Liver (tissue), 9 donors: ENCODE data around the gene SNCAIP. TPM values are rescaled to one million over a fixed set of nuclear protein-coding genes. Genes with fewer than 3 reads are reported as not detected.

Experiments used
- DNase-seq: peaks from one replicate; pipeline ENCODE4 v3.0.0-alpha.2; 2017; ENCODE audit warnings: low spot score
- H3K27ac ChIP-seq, 2 donors: one replicate each; pipeline ENCODE4 v1.7.0; 2013; ENCODE audit warnings: inconsistent platforms in 2 of 2, low read length in 2 of 2, control low read depth in 1 of 2, low read depth in 1 of 2, mild to moderate bottlenecking in 1 of 2
- H3K27me3 ChIP-seq, 4 donors: one replicate each; pipeline versions ENCODE4 v1.6.1 to v1.7.0; 2013; ENCODE audit warnings: low read length in 3 of 4, inconsistent platforms in 1 of 4, mild to moderate bottlenecking in 1 of 4, moderate library complexity in 1 of 4; ENCODE audit not compliant: control insufficient read depth in 4 of 4, insufficient read depth in 4 of 4
- H3K36me3 ChIP-seq, 4 donors: one replicate each; pipeline versions ENCODE4 v1.6.1 to v1.7.0; 2013; ENCODE audit warnings: low read length in 3 of 4, mild to moderate bottlenecking in 3 of 4, low read depth in 1 of 4, moderate library complexity in 1 of 4; ENCODE audit not compliant: control insufficient read depth in 4 of 4, insufficient read depth in 3 of 4
- H3K4me1 ChIP-seq, 4 donors: one replicate each; pipeline versions ENCODE4 v1.6.1 to v1.7.0; 2013; ENCODE audit warnings: low read length in 3 of 4, mild to moderate bottlenecking in 3 of 4, moderate library complexity in 1 of 4; ENCODE audit not compliant: control insufficient read depth in 4 of 4, insufficient read depth in 4 of 4
- H3K4me3 ChIP-seq, 3 donors: one replicate each; pipeline versions ENCODE4 v1.6.1 to v1.7.0; 2013; ENCODE audit warnings: low read length in 3 of 3, control low read depth in 1 of 3, low read depth in 1 of 3, mild to moderate bottlenecking in 1 of 3
- H3K9ac ChIP-seq, 2 donors: one replicate each; pipeline ENCODE4 v1.7.0; 2013; ENCODE audit warnings: low read length in 2 of 2, mild to moderate bottlenecking in 2 of 2, moderate library complexity in 2 of 2, control low read depth in 1 of 2, low read depth in 1 of 2
- H3K9me3 ChIP-seq, 4 donors: one replicate each; pipeline versions ENCODE4 v1.6.1 to v1.7.0; 2013; ENCODE audit warnings: low read length in 3 of 4; ENCODE audit not compliant: control insufficient read depth in 4 of 4
- FOXA1 ChIP-seq: IDR thresholded peaks from 2 replicates; pipeline ENCODE4 v1.6.1; 2016; ENCODE audit warnings: antibody characterized with exemption
- FOXA2 ChIP-seq: IDR thresholded peaks from 2 replicates; pipeline ENCODE4 v1.6.1; 2016; ENCODE audit warnings: antibody characterized with exemption
- HNF4A ChIP-seq, 2 donors: conservative IDR thresholded peaks; 2 replicates each; pipeline ENCODE4 v1.6.1; 2016; ENCODE audit warnings: antibody characterized with exemption in 2 of 2, mild to moderate bottlenecking in 2 of 2
- HNF4G ChIP-seq: IDR thresholded peaks from 2 replicates; pipeline ENCODE4 v1.6.1; 2016; ENCODE audit warnings: antibody characterized with exemption
- JUND ChIP-seq, 2 donors: IDR thresholded peaks; 2 replicates each; pipeline ENCODE4 v1.6.1; 2016; ENCODE audit warnings: antibody characterized with exemption in 2 of 2
- NR2F2 ChIP-seq: IDR thresholded peaks from 2 replicates; pipeline ENCODE4 v1.6.1; 2016; ENCODE audit warnings: antibody characterized with exemption
- SP1 ChIP-seq: IDR thresholded peaks from 2 replicates; pipeline ENCODE4 v1.6.1; 2018; ENCODE audit warnings: antibody characterized with exemption, mild to moderate bottlenecking
- TAF1 ChIP-seq: conservative IDR thresholded peaks from 2 replicates; pipeline ENCODE4 v1.6.1; 2016; ENCODE audit warnings: antibody characterized with exemption, mild to moderate bottlenecking
- YY1 ChIP-seq: IDR thresholded peaks from 2 replicates; pipeline ENCODE4 v1.6.1; 2016; ENCODE audit warnings: antibody characterized with exemption, mild to moderate bottlenecking
- ZBTB33 ChIP-seq: IDR thresholded peaks from 2 replicates; pipeline ENCODE4 v1.6.1; 2016; ENCODE audit warnings: antibody characterized with exemption
- WGBS: extraction: QIAGEN DNeasy Blood & Tissue Kit; methylation state at CpG from one replicate; pipeline ENCODE4 v1.1.7; 2013; 5-methylcytosine and 5-hydroxymethylcytosine counted together
- polyA plus RNA-seq, 2 donors: library from polyadenylated mRNA; stranded (reverse) in 1 of 2; unstranded in 1 of 2; fragments of 200-250 nt in 1 of 2; fragments of >200 nt in 1 of 2; fragmentation: Nextera tagmentation in 1 of 2; extraction: Ambion mirVana in 1 of 2; gene quantifications; one replicate each; pipeline versions ENCODE4 v1.2.1 to v1.2.3, GENCODE V29; 2013 to 2015
- total RNA-seq, 2 donors: library from RNA; depleted of rRNA; stranded (reverse); fragments of >200 nt; gene quantifications; one replicate each; pipeline ENCODE4 v1.2.3, GENCODE V29; 2014
- TF ChIP-seq, protein P1 (sequence below): fragments of 150-350 bp; IDR thresholded peaks from 2 replicates; pipeline ENCODE4 v1.5.1; 2017; ENCODE audit warnings: improper control_type of control experiment, low read depth, low read length; ENCODE audit not compliant: missing input control
- TF ChIP-seq, protein P2 (sequence below): IDR thresholded peaks from 2 replicates; pipeline ENCODE4 v1.6.1; 2016; ENCODE audit warnings: antibody characterized with exemption, mild to moderate bottlenecking
- TF ChIP-seq, protein P3 (sequence below): IDR thresholded peaks from 2 replicates; pipeline ENCODE4 v1.6.1; 2016; ENCODE audit warnings: antibody characterized with exemption
- TF ChIP-seq, protein P4 (sequence below): IDR thresholded peaks from 2 replicates; pipeline ENCODE4 v1.6.1; 2016; ENCODE audit warnings: antibody characterized with exemption
- donor health status: healthy.
- donor health status: healthy.
- donor health status: healthy.
- donor health status: healthy.
- donor health status: healthy.

The SNCAIP gene
- total and polyA plus RNA-seq, 4 donors, result 0.17 to 2.1 (median 0.74) TPM

DNA sequence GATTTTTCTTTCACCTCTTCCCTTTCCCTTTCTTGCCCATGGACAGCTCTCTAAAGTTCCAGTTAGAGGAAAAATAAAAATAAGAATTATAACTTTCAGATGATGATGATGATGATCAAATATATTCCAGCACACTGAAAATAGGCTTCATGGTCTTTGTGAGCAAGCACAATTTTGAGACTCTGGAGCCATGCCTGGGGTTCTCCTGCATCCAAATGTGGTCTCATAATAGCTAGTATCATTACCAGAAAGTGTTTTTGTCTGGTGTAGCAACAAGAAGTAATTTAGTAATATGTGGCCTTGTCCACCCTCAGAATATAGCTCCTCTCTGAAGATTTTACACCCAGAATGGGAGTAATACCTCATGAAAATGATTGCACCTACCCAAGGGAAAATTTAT, 150.4 kb downstream of the SNCAIP start:
- no peak overlapping the region for H3K9ac ChIP-seq
- no peak overlapping the region for H3K4me3 ChIP-seq
- H3K36me3 ChIP-seq, result peaks cover 0 to 2% (median under 1%) of the 10 kb centered on the region in 4 donors
- DNase-seq, result no peak
- H3K27me3 ChIP-seq, result no peaks in the 10 kb centered on the region
- TF ChIP-seq FOXA1 (no peak), HNF4G (no peak)
- H3K9me3 ChIP-seq, result no peaks in the 10 kb centered on the region
- H3K27ac ChIP-seq, result no peak overlapping the region
- no peaks in the 10 kb centered on the region for H3K4me1 ChIP-seq

DNA sequence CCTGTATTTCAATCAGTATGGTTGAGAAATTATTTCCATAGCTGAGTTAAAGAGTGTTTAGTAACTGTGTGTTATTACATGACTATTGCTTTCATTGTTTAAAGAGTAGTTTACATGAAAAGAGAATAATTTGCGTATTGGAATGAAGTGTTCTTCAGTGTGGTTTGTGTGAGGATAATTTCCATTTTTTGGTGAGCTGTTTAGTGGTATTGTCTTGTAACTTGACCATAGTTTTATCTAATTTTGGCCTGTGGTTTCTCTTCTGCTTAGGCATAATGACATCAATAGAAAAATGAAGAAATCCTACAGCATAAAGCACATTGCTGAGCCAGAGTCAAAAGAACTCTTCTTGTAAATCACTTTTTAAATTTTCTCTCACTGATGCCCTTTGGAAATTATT, 151.2 kb downstream of the SNCAIP start:
- H3K27ac ChIP-seq, result no peak overlapping the region
- TF ChIP-seq TAF1, result no peak
- TF ChIP-seq HNF4A (conservative IDR thresholded peaks at IDR 0.05), result no peak
- TF ChIP-seq ZBTB33, result no peak
- TF ChIP-seq, protein P1, sequence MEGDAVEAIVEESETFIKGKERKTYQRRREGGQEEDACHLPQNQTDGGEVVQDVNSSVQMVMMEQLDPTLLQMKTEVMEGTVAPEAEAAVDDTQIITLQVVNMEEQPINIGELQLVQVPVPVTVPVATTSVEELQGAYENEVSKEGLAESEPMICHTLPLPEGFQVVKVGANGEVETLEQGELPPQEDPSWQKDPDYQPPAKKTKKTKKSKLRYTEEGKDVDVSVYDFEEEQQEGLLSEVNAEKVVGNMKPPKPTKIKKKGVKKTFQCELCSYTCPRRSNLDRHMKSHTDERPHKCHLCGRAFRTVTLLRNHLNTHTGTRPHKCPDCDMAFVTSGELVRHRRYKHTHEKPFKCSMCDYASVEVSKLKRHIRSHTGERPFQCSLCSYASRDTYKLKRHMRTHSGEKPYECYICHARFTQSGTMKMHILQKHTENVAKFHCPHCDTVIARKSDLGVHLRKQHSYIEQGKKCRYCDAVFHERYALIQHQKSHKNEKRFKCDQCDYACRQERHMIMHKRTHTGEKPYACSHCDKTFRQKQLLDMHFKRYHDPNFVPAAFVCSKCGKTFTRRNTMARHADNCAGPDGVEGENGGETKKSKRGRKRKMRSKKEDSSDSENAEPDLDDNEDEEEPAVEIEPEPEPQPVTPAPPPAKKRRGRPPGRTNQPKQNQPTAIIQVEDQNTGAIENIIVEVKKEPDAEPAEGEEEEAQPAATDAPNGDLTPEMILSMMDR, result no peak
- TF ChIP-seq YY1, result no peak
- TF ChIP-seq, protein P2, sequence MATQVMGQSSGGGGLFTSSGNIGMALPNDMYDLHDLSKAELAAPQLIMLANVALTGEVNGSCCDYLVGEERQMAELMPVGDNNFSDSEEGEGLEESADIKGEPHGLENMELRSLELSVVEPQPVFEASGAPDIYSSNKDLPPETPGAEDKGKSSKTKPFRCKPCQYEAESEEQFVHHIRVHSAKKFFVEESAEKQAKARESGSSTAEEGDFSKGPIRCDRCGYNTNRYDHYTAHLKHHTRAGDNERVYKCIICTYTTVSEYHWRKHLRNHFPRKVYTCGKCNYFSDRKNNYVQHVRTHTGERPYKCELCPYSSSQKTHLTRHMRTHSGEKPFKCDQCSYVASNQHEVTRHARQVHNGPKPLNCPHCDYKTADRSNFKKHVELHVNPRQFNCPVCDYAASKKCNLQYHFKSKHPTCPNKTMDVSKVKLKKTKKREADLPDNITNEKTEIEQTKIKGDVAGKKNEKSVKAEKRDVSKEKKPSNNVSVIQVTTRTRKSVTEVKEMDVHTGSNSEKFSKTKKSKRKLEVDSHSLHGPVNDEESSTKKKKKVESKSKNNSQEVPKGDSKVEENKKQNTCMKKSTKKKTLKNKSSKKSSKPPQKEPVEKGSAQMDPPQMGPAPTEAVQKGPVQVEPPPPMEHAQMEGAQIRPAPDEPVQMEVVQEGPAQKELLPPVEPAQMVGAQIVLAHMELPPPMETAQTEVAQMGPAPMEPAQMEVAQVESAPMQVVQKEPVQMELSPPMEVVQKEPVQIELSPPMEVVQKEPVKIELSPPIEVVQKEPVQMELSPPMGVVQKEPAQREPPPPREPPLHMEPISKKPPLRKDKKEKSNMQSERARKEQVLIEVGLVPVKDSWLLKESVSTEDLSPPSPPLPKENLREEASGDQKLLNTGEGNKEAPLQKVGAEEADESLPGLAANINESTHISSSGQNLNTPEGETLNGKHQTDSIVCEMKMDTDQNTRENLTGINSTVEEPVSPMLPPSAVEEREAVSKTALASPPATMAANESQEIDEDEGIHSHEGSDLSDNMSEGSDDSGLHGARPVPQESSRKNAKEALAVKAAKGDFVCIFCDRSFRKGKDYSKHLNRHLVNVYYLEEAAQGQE, result no peak
- TF ChIP-seq NR2F2, result no peak
- no peak for TF ChIP-seq SP1
- TF ChIP-seq HNF4G, result no peak
- no peak for TF ChIP-seq FOXA1
- TF ChIP-seq, protein P3, sequence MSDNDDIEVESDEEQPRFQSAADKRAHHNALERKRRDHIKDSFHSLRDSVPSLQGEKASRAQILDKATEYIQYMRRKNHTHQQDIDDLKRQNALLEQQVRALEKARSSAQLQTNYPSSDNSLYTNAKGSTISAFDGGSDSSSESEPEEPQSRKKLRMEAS, result no peak
- no peak overlapping the region for H3K4me3 ChIP-seq
- no peaks in the 10 kb centered on the region for H3K4me1 ChIP-seq
- WGBS, result 91% methylated on average over 1 of the region's 1 CpG
- peaks cover 0 to 4% (median 1%) of the 10 kb centered on the region in 4 donors for H3K36me3 ChIP-seq
- H3K9me3 ChIP-seq, result no peaks in the 10 kb centered on the region
- no peak for DNase-seq
- no peaks in the 10 kb centered on the region for H3K27me3 ChIP-seq
- no peak overlapping the region for H3K9ac ChIP-seq

DNA sequence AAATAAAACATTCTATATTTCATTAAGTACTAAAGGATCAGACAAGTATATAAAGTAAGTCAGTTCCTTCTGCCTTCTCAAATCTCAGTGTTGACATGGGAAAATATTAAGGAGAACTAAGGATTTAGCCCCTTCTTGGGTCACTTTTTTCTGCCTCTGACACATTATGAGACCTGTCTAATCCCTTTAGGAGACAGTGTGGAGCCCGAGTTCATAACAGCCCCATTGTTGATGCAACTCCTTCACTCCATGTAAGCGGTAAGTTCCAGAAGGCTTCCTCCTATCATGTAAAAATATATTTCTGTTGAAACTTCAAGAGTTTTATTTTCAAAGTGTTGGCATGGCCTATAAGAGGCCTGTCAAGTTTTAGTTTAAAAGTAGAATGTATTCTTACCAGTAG, 152.2 kb downstream of the SNCAIP start:
- H3K9me3 ChIP-seq, result no peaks in the 10 kb centered on the region
- no peak overlapping the region for H3K9ac ChIP-seq
- H3K4me1 ChIP-seq, result peaks cover 0 to under 1% (median 0%) of the 10 kb centered on the region in 4 donors
- H3K27me3 ChIP-seq, result no peaks in the 10 kb centered on the region
- WGBS, result 92% methylated on average over 2 of the region's 2 CpGs
- no peak overlapping the region for H3K27ac ChIP-seq
- peaks cover 0 to 5% (median 2%) of the 10 kb centered on the region in 4 donors for H3K36me3 ChIP-seq
- DNase-seq, result no peak
- H3K4me3 ChIP-seq, result no peak overlapping the region
- TF ChIP-seq ZBTB33 (no peak), JUND (IDR thresholded peaks at IDR 0.05) (no peak), NR2F2 (no peak), FOXA2 (no peak)
- TF ChIP-seq, protein P3, result no peak
- TF ChIP-seq, protein P4, sequence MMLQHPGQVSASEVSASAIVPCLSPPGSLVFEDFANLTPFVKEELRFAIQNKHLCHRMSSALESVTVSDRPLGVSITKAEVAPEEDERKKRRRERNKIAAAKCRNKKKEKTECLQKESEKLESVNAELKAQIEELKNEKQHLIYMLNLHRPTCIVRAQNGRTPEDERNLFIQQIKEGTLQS, result no peak
- TF ChIP-seq, protein P2, result no peak
